Stimulated activated CD8-positive, alpha-beta memory T cell treated with anti-CD3 and anti-CD28 coated beads, Interleukin-15, amount 100 ng/mL, for 24 hours (primary cell): ENCODE results near the gene SURF6.
"Not testable (repeated sequence)": the region's sequence is repeated elsewhere in the genome, so short reads cannot be mapped to it uniquely, and the experiment has no call there.

Experiments
- DNase-seq: peaks from one replicate; pipeline ENCODE4 v3.0.0-alpha.2; 2020; ENCODE audit warnings: low read depth

SURF6 gene

GRCh38 chr9:133327834-133328484 is 8.0 kb downstream of the SURF6 start:
- DNase-seq: no peak

GRCh38 chr9:133327021-133327420 is 9.0 kb downstream of the SURF6 start:
- DNase-seq: not testable (repeated sequence)

DNA sequence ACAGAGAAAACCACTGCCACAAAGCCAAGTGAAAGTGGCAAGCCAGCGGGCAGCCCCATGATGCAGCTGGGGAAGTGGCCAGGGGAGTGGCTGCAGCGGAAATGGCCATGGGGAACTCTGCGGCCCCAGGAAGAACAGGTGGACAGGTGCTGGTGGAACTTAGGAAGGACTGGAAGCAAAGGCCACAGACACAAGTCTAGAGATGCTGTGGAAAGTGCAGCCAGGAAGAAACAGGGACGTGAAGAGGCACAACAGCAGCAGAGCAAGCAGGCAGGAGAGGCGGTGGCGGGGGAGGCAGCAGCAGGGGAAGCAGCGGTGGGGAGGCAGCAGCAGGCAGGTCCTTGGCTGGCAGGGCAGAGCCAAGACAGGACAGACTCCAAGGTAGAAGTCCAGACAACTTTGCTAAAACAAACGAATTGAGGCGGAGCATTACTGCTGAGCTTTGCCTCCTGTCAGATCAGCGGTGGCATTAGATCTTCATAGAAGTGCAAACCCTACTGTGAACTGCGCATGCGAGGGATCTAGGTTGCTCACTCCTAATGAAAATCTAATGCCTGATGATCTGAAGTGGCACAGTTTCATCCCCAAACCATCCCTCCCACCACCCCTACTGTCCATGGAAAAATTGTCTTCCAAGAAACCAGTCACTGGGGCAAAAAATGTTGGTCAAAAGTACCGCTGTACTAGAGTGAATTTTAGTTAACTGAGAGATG is 11.8 kb downstream of the SURF6 start:
- DNase-seq: no peak

DNA sequence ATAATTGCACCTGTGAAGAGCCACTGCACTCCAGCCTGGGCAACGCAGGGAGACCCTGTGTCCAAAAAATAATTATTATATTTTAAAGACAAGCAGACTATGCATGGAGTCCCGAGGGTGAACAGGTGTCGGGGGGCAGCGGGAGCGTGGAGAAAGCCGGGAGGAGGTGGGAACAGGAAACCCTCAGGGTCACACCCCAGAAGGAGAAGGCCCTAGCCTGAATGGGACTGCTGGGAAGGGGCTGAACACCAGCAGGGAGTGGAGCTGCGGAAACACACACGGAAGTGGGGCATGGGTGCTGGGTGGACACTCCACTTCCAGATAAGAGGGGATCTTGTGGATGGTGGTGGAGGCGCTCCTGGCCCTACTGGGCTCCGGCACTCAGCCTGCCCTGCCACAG is 12.8 kb downstream of the SURF6 start:
- no peak for DNase-seq

DNA sequence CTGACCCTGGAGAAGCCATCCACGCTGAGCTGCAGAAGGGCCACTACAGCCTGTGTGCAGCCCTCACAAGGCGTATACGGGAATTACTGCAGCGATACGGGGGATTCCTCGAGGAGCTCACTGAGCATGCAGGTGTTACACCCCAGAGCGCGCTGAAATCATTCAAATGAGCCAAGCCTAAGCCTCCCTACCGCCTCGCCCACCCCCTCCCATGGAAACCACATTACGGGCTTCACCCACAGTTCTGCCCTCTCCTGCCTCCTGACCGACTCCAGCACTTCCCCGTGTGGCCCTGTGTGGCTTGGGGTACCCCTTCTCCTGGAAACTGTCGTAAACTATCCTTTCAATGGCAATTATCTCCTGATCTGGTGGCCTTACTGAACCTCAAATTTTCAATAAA is 13.3 kb downstream of the SURF6 start:
- no peak for DNase-seq

DNA sequence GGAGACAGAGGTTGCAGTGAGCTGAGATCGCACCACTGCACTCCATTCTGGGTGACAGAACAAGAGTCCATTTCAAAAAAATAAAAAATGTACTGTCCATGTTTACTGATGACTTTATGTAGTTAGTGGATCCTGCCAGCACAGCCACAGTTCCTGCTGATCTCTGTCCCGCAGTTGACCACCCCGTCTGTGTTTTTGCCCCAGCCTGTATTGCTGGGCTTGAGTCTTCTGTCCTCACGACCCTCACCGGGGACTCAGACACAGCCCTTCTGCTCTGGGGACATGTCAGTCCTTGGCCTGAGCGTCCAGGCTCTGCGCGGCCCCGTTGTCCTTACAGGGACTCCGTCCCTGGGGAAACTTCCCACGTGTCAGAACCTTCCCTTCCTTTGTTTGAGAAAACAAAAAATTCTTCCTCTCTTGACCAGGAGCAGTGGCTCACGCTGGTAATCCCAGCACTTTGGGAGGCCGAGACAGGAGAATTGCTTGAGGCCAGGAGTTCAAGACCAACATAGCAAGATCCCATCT is 14.5 kb downstream of the SURF6 start:
- no peak for DNase-seq

DNA sequence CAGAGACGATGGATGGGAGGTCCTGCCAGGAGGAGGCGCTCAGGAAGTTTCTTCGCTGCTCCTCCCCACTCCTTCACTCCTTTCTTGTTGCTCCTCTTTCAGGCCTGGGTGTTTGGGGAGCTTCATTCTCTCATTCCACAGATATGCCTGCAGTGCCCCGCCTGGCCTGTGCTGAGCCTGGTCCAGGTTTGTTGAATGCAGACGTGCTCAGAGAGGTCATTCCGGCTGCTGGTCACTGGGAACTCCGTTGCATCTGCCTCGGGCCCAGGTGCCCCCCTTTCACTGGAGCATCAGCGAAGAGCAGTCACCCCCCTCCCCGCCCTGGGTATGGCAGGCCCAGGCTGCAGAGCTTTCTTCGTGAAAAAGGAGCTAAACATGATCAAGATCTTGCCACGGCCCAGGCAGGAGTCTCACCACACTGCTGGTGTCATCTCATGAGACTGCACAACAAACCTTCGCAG is 15.5 kb downstream of the SURF6 start:
- DNase-seq: no peak

DNA sequence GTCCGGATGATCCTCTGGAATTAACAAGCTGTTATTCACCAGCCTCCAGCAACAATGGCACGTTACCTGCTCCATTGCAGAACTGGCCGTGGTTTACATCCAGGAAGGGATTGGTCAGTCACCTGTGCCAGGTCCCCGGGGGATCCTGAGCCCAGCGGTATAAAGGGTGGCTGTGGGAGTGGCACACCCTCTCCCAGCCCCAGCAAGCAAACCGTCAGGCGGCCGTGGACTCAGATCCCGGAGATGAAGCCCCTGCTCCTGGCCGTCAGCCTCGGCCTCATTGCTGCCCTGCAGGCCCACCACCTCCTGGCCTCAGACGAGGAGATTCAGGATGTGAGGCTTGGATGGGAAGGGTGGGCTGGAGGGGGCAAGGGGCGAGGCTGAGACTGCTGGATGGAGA is 18.4 kb downstream of the SURF6 start:
- not testable (repeated sequence) for DNase-seq

DNA sequence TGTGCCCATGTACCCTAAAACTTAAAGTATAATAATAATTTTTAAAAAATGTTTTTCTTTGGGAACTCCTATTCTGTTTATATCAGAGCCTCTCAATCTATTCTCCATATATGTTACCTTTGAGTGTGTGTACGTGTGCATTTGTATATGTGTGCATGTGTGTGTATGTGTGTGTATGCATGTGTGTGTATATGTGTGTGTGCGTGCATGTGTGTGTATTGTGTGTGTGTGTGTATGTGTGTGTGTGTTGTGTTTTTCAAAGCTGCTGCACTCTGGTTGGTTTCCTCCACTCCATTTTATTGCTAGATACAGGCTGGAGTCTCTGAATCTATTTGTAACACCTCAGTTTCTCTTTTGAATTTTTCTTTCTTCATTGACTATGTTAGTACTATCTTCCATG is 20.0 kb downstream of the SURF6 start:
- no peak for DNase-seq

DNA sequence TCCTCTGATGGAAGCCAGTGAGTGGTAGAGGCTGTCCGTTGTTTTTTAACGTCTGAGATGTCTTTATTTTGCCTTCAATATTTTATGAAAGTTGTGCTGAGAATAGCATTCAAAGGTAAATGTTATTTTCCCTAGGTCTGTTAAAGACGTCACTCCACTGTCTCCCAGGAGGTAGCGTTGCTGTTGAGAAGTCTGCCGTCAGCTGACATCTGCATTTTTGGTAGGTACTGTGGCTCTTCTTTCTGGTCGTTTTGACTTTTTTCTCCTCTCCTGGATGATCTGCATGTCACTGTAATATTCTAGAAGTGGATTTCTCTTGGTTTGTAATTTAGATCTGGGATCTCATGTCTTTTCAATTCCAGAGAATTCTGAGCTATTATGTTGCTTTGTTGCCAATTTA is 26.4 kb downstream of the SURF6 start:
- no peak for DNase-seq

GRCh38 chr9:133307301-133307700 is 28.7 kb downstream of the SURF6 start:
- DNase-seq: no peak

- DNase-seq: no peak
These were observed 29.5 kb downstream of the SURF6 start for GRCh38 chr9:133306242-133307204.

DNA sequence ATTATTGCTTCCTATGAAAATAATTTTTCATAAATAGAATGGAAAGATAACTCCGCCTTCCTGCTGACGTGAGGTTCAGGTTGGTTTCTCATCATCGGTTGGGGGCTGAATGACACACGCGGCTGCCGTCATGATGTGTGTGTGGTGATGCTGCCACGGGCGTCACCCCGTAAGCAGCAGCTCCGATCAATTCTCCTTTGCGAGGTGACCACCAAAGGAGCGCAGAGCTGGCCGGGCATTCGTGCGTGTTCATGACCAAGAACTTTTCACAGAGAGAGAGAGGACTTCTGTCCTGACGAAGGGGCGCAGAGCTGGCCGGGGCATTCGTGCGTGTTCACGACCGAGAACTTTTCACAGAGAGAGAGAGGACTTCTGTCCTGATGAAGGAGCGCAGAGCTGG is 30.3 kb downstream of the SURF6 start:
- no peak for DNase-seq

DNA sequence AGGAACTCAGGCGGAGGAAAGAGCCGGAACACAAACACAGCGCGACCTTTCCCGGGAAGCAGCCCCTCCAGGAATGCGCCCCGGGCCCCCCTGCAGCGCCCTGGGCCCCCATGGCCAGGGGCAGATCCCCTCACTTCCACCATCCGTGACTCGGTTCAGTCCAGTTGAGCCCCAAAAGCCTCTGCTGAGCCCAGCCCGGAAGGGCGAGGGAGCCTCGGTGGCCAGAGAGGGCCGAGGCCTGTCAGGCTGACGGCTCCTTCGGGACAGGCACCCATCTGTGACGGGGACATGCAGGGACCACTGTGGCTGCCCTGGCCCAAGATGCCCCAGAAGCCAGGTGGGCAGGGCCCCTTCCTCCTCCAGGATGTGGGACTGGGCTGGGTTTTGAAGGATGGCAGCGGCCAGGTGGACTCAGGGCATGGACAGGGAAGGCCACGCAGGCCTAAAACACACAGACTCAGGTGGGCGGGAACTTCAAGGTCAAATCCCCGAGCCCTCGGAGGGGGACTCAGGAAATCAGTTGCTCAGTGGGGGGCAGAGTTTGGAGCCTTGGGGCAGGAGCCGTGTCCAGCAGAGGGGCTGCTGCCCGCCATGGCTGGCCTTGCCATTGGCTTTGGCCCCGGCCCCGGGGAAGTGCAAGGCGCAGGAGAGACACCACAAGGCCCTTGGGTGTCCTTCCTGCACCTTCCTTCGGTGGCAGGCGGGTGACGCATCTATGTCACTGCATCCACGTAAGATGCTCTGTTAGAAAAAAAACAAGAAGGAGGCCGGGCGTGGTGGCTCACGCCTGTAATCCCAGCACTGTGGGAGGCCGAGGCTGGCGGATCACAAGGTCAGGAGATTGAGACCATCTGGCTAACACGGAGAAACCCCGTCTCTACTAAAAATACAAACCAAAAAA is 31.3 kb downstream of the SURF6 start:
- no peak for DNase-seq

GRCh38 chr9:133304158-133304470 is 31.9 kb downstream of the SURF6 start:
- DNase-seq: no peak

DNA sequence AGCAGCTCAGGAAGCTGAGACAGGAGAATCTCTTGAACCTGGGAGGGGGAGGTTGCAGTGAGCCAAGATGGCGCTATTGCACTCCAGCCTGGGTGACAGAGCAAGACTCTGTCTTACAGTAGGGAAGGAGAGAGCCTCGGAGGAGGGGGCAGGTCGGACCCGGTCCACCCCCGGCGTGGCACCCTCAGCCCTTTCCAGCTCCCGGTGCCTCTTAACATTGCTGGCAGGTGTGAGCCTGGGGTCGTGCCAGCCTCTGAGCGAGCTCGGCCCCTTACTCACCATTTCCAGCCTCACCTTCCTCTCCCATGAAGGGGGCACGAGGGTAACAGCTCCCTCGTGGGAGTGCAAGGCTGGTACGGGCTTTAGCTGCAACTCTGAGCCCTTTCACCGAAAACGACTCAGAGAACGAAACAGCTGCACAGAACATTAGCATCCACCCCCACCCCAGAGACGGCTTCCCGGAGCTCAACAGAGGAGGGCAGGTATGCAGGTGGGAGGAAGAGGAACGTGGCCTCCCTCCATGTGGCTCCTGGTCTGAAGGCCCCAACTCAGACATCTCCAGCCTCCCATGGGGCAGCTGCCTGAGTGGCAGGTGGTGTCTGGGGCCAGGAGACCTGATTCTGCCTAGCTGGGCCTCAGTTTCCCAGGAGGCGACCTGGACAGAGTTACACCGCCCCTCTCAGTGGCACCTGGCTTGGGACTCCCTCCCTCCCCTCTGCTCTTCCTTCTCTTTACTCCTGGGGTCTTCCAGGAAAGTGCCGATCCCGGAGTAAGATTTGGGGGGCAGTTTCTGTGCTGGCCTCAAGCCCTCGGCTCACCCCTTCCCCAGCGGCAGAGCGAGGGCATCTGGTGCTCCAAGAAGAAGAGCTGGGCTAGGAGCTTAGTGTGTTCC is 32.5 kb downstream of the SURF6 start:
- DNase-seq: no peak

GRCh38 chr9:133301253-133302230 is 34.4 kb downstream of the SURF6 start:
- DNase-seq: no peak

- not testable (repeated sequence) for DNase-seq
These were observed 36.0 kb downstream of the SURF6 start for GRCh38 chr9:133299996-133300395.

DNA sequence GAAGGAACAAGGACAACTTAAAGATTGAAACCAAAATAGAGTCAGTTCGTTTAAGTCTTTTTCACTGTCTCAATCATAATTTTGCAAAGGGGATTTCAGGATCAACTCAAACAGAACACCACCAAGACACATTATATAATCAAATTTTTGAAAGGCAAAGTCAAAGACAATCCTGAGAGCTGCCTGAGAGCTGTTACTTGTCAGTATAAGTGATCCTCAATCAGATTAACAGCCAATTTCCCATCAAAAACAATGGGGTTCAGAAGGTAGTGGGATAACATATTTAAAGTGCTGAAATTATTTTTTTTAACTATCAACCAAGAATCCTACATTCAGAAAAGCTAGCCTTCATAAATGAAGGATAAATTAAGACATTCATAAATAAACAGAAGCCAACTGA is 41.7 kb downstream of the SURF6 start:
- DNase-seq: no peak
